Neural progenitor cell (in vitro differentiated cells): ENCODE measurements around the gene ERMP1. TPM values are rescaled to one million over a fixed set of nuclear protein-coding genes. Genes with fewer than 3 reads are reported as not detected.

Source experiments
- DNase-seq: peaks from one replicate; pipeline ENCODE4 v3.0.0-alpha.2; 2016; ENCODE audit warnings: low spot score
- H2AFZ ChIP-seq: fragments of 200-600 bp; sonication (generic); replicated peaks from 2 replicates; pipeline ENCODE4 v1.6.1; 2016; ENCODE audit warnings: antibody characterized with exemption
- H3F3A ChIP-seq: fragments of 200-600 bp; sonication (generic); 2 replicates; pipeline ENCODE4 v1.6.1; 2016; ENCODE audit warnings: antibody characterized with exemption, low read depth
- H3K27ac ChIP-seq: fragments of 200-600 bp; sonication (generic); 2 replicates; pipeline ENCODE4 v1.5.1; 2016; ENCODE audit warnings: mild to moderate bottlenecking
- H3K27me3 ChIP-seq: fragments of 200-600 bp; sonication (generic); 2 replicates; pipeline ENCODE4 v1.6.1; 2016; ENCODE audit warnings: mild to moderate bottlenecking, moderate library complexity
- H3K36me3 ChIP-seq: fragments of 200-600 bp; sonication (generic); 2 replicates; pipeline ENCODE4 v1.5.1; 2016
- H3K4me1 ChIP-seq: fragments of 200-600 bp; sonication (generic); 2 replicates; pipeline ENCODE4 v1.6.1; 2016; ENCODE audit warnings: mixed run types
- H3K4me2 ChIP-seq: fragments of 200-600 bp; sonication (generic); 2 replicates; pipeline ENCODE4 v1.6.1; 2016
- H3K4me3 ChIP-seq: fragments of 200-600 bp; sonication (generic); 2 replicates; pipeline ENCODE4 v1.5.1; 2016
- H3K79me2 ChIP-seq: fragments of 200-600 bp; sonication (generic); 2 replicates; pipeline ENCODE4 v1.6.1; 2016; ENCODE audit warnings: low read depth
- H3K9ac ChIP-seq: fragments of 200-600 bp; sonication (generic); 2 replicates; pipeline ENCODE4 v1.6.1; 2016
- H3K9me3 ChIP-seq: fragments of 200-600 bp; sonication (generic); 2 replicates; pipeline ENCODE4 v1.5.1; 2016; ENCODE audit warnings: low read depth
- H4K20me1 ChIP-seq: fragments of 200-600 bp; sonication (generic); 2 replicates; pipeline ENCODE4 v1.6.1; 2016; ENCODE audit warnings: low read depth
- H3K27ac Mint-ChIP-seq: 3 replicates; pipeline ENCODE4 v1.8.0; 2021; ENCODE audit warnings: mixed read lengths
- H3K27me3 Mint-ChIP-seq: 2 replicates; pipeline ENCODE4 v1.8.0; 2022; ENCODE audit warnings: low read depth, mild to moderate bottlenecking, inconsistent platforms, moderate library complexity, mixed read lengths; ENCODE audit not compliant: insufficient read depth
- H3K36me3 Mint-ChIP-seq: 3 replicates; pipeline ENCODE4 v1.8.0; 2021; ENCODE audit warnings: mixed read lengths
- H3K4me1 Mint-ChIP-seq: 3 replicates; pipeline ENCODE4 v1.8.0; 2021; ENCODE audit warnings: mixed read lengths
- H3K4me3 Mint-ChIP-seq: 3 replicates; pipeline ENCODE4 v1.8.0; 2021; ENCODE audit warnings: mild to moderate bottlenecking, moderate library complexity, mixed read lengths
- H3K9me3 Mint-ChIP-seq: 3 replicates; pipeline ENCODE4 v1.8.0; 2020; ENCODE audit warnings: mixed read lengths
- EZH2 ChIP-seq: fragments of 200-600 bp; sonication (generic); IDR thresholded peaks from 2 replicates; pipeline ENCODE4 v1.6.1; 2017; ENCODE audit warnings: antibody characterized with exemption, mild to moderate bottlenecking, moderate library complexity
- EZH2phosphoT487 ChIP-seq: fragments of 200-600 bp; sonication (generic); IDR thresholded peaks from 2 replicates; pipeline ENCODE4 v1.6.1; 2017; ENCODE audit warnings: antibody characterized with exemption
- total RNA-seq: library from RNA; depleted of rRNA; stranded (reverse); fragments of >200 nt; gene quantifications from 2 replicates; pipeline ENCODE4 v1.2.3, GENCODE V29; 2015; ENCODE audit warnings: low replicate concordance
- TF ChIP-seq, protein P1 (sequence below): fragments of 200-600 bp; sonication (generic); IDR thresholded peaks from 2 replicates; pipeline ENCODE4 v1.5.1; 2017; ENCODE audit warnings: antibody characterized with exemption, mild to moderate bottlenecking

Gene ERMP1
- total RNA-seq, 1 donor from 2014 or later = 25.5 TPM

DNA sequence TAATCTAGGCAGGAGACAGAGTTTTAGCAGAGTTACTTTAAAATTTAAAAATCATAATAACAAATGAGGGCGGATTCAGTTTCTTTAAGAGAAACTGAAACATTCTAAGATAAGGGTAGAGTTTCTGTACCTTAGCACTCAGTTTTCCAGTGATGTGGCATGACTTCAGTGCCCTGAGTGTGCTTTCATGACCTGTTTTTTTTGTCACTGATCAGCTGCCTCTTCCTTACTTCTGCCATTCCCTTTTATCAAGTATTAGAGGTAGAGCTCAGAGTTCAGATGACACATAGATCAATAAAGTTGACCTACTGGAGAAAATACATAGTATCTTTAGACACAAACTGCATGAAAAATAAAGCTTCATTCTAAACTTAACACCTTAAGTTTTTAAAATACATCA, 82.3 kb downstream of the ERMP1 start:
- no peak for DNase-seq
- no peaks in the 10 kb centered on the region for H3K9me3 ChIP-seq
- H3K9ac ChIP-seq = no peak overlapping the region
- H3K27me3 Mint-ChIP-seq = no peaks in the 10 kb centered on the region
- no peak overlapping the region for H3K27ac ChIP-seq
- no peak overlapping the region for H2AFZ ChIP-seq
- H3K4me3 ChIP-seq = no peak overlapping the region
- no peaks in the 10 kb centered on the region for H3K27me3 ChIP-seq
- H3F3A ChIP-seq = no peaks in the 10 kb centered on the region
- H3K27ac Mint-ChIP-seq = no peak overlapping the region
- no peaks in the 10 kb centered on the region for H3K4me1 ChIP-seq
- H3K4me2 ChIP-seq = no peak overlapping the region
- H3K9me3 Mint-ChIP-seq = no peaks in the 10 kb centered on the region
- no peaks in the 10 kb centered on the region for H3K79me2 ChIP-seq
- TF ChIP-seq, protein P1, sequence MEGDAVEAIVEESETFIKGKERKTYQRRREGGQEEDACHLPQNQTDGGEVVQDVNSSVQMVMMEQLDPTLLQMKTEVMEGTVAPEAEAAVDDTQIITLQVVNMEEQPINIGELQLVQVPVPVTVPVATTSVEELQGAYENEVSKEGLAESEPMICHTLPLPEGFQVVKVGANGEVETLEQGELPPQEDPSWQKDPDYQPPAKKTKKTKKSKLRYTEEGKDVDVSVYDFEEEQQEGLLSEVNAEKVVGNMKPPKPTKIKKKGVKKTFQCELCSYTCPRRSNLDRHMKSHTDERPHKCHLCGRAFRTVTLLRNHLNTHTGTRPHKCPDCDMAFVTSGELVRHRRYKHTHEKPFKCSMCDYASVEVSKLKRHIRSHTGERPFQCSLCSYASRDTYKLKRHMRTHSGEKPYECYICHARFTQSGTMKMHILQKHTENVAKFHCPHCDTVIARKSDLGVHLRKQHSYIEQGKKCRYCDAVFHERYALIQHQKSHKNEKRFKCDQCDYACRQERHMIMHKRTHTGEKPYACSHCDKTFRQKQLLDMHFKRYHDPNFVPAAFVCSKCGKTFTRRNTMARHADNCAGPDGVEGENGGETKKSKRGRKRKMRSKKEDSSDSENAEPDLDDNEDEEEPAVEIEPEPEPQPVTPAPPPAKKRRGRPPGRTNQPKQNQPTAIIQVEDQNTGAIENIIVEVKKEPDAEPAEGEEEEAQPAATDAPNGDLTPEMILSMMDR = no peak
- TF ChIP-seq EZH2phosphoT487 = no peak
- TF ChIP-seq EZH2 = no peak
- H3K4me1 Mint-ChIP-seq = no peaks in the 10 kb centered on the region
- H4K20me1 ChIP-seq = no peaks in the 10 kb centered on the region
- H3K4me3 Mint-ChIP-seq = no peak overlapping the region
- peaks cover 15% of the 10 kb centered on the region for H3K36me3 Mint-ChIP-seq
- peaks cover 8% of the 10 kb centered on the region for H3K36me3 ChIP-seq

DNA sequence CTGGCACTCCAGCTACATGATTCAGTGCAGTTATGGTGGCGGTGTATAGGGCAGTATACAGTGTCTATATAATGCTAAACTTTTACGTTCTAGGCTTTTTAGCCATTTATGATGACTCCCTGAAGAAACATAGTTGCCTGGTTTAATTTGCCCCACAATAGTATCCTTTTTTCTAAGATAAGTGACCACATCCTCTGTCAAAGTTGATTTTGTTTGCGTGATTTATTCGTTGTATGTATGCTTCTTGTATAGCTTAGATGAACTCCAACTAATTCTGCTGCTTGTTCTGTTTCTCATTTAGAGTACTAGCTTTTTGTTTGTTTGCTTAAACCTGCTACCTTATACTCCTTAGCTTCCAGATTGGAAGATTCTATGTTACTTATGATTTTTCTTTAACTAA, 83.6 kb downstream of the ERMP1 start:
- Mint-ChIP-seq H3K4me1 (no peaks in the 10 kb centered on the region), H3K9me3 (no peaks in the 10 kb centered on the region), H3K27me3 (no peaks in the 10 kb centered on the region), H3K4me3 (no peak overlapping the region), H3K27ac (no peak overlapping the region), H3K36me3 (peaks cover 17% of the 10 kb centered on the region)
- no peak overlapping the region for H3K4me2 ChIP-seq
- H3K79me2 ChIP-seq = no peaks in the 10 kb centered on the region
- no peak overlapping the region for H2AFZ ChIP-seq
- H3K36me3 ChIP-seq = peaks cover 8% of the 10 kb centered on the region
- no peaks in the 10 kb centered on the region for H4K20me1 ChIP-seq
- H3K4me1 ChIP-seq = peaks cover 6% of the 10 kb centered on the region
- no peak overlapping the region for H3K27ac ChIP-seq
- no peaks in the 10 kb centered on the region for H3K27me3 ChIP-seq
- H3K9me3 ChIP-seq = no peaks in the 10 kb centered on the region
- TF ChIP-seq, protein P1 = no peak
- TF ChIP-seq EZH2phosphoT487 (no peak), EZH2 (no peak)
- H3K9ac ChIP-seq = no peak overlapping the region
- no peaks in the 10 kb centered on the region for H3F3A ChIP-seq
- no peak for DNase-seq
- H3K4me3 ChIP-seq = no peak overlapping the region

DNA sequence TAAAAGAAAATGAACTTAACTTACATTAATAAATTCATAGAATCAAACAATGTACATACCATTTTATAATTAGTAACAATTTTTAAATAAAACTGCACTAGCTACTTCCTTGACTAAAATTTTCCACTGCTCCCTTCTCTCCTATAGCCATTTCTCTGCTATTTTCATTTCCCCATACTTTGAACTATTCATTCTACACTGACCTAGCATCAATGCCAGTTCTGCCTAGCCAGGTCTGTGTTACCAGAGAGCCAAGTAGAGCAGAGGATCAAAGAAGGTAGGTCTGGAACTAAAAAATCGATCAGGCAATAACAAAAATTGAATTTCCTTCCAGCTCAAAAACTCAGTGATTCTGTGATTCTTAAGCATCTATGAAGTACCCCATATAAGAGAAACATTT, 84.5 kb downstream of the ERMP1 start:
- no peaks in the 10 kb centered on the region for H3K9me3 ChIP-seq
- Mint-ChIP-seq H3K27me3 (no peaks in the 10 kb centered on the region), H3K4me1 (no peaks in the 10 kb centered on the region), H3K27ac (no peak overlapping the region), H3K4me3 (no peak overlapping the region), H3K36me3 (peaks cover 22% of the 10 kb centered on the region), H3K9me3 (no peaks in the 10 kb centered on the region)
- peaks cover 6% of the 10 kb centered on the region for H3K4me1 ChIP-seq
- no peak overlapping the region for H3K4me3 ChIP-seq
- H2AFZ ChIP-seq = no peak overlapping the region
- H3K9ac ChIP-seq = no peak overlapping the region
- H4K20me1 ChIP-seq = no peaks in the 10 kb centered on the region
- H3F3A ChIP-seq = no peaks in the 10 kb centered on the region
- TF ChIP-seq EZH2 (no peak), EZH2phosphoT487 (no peak)
- TF ChIP-seq, protein P1 = no peak
- no peaks in the 10 kb centered on the region for H3K79me2 ChIP-seq
- no peak overlapping the region for H3K27ac ChIP-seq
- peaks cover 8% of the 10 kb centered on the region for H3K36me3 ChIP-seq
- DNase-seq = no peak
- H3K4me2 ChIP-seq = no peak overlapping the region
- no peaks in the 10 kb centered on the region for H3K27me3 ChIP-seq

DNA sequence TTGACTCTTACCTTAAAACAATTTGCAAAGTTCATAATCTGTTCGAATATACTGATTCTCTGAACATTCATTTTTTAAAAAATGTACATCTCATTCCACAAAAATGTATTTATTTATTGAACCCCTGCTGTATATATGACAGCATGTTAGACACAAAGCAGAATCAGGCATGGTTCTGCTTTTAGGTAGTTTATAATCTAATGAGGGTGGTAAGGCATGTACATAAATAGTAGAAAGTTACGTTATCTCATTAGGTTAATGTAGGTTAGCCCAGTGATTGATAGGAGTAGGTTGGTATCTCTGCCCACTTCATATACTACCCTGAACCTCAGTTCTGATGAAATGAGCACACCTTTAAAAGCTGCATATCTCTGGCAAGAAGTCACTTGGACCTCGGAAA, 89.8 kb downstream of the ERMP1 start:
- Mint-ChIP-seq H3K27me3 (no peaks in the 10 kb centered on the region), H3K27ac (no peak overlapping the region), H3K36me3 (peaks cover 34% of the 10 kb centered on the region), H3K4me3 (no peak overlapping the region), H3K4me1 (peaks cover 4% of the 10 kb centered on the region), H3K9me3 (peaks cover 4% of the 10 kb centered on the region)
- no peak overlapping the region for H3K4me3 ChIP-seq
- H3K4me2 ChIP-seq = no peak overlapping the region
- no peaks in the 10 kb centered on the region for H3K27me3 ChIP-seq
- TF ChIP-seq EZH2 (no peak), EZH2phosphoT487 (no peak)
- TF ChIP-seq, protein P1 = no peak
- no peaks in the 10 kb centered on the region for H3K79me2 ChIP-seq
- H3K9me3 ChIP-seq = no peaks in the 10 kb centered on the region
- no peaks in the 10 kb centered on the region for H4K20me1 ChIP-seq
- H3K27ac ChIP-seq = no peak overlapping the region
- H2AFZ ChIP-seq = no peak overlapping the region
- no peak for DNase-seq
- no peak overlapping the region for H3K9ac ChIP-seq
- H3K36me3 ChIP-seq = peaks cover 4% of the 10 kb centered on the region
- H3F3A ChIP-seq = no peaks in the 10 kb centered on the region
- H3K4me1 ChIP-seq = peaks cover 6% of the 10 kb centered on the region
